ENCODE measurements around the gene CALML5. TPM values are rescaled to one million over a fixed set of nuclear protein-coding genes. Genes with fewer than 3 reads are reported as not detected.

CALML5 gene
- total RNA-seq, 3 donors from 2014 or later: 31.0 to 31.1 TPM; not detected in 1

GRCh38 chr10:5523796-5524574, 24.6 kb upstream of the CALML5 start:
- peak in 1 of 2 donors; percentile 37 for DNase-seq (ENCODE audit: low spot score in 2 of 2)
- Histone ChIP-seq H3K4me3 (no peak overlapping the region), H3K4me1 (no peaks in the 10 kb centered on the region), H3K27ac (no peak overlapping the region), H3K36me3 (no peaks in the 10 kb centered on the region), H3K27me3 (no peaks in the 10 kb centered on the region), H3K9me3 (no peaks in the 10 kb centered on the region)
- intact Hi-C loops (cut with DNase I; ENCODE audit: low total_unique reads): no loop called here
- TF ChIP-seq CTCF (IDR thresholded peaks at IDR 0.05) (no peak), POLR2AphosphoS5 (IDR thresholded peaks at IDR 0.05) (no peak), POLR2A (IDR thresholded peaks at IDR 0.05) (no peak)

GRCh38 chr10:5522913-5523560, 23.7 kb upstream of the CALML5 start:
- Histone ChIP-seq H3K4me3 (no peak overlapping the region), H3K27me3 (no peaks in the 10 kb centered on the region), H3K9me3 (no peaks in the 10 kb centered on the region), H3K36me3 (no peaks in the 10 kb centered on the region), H3K27ac (no peak overlapping the region), H3K4me1 (no peaks in the 10 kb centered on the region)
- peak in 1 of 2 donors; percentile 33 for DNase-seq (ENCODE audit: low spot score in 2 of 2)
- intact Hi-C loops (cut with DNase I; ENCODE audit: low total_unique reads): no loop called here
- TF ChIP-seq POLR2AphosphoS5 (IDR thresholded peaks at IDR 0.05): no peak

- DNase-seq (ENCODE audit: low spot score in 2 of 2): no peak
- no peaks in the 10 kb centered on the region for H3K27me3 ChIP-seq
- TF ChIP-seq POLR2AphosphoS5 (IDR thresholded peaks at IDR 0.05) (no peak), POLR2A (IDR thresholded peaks at IDR 0.05) (no peak), CTCF (IDR thresholded peaks at IDR 0.05) (no peak)
- no peak overlapping the region for H3K27ac ChIP-seq
- H3K4me3 ChIP-seq: no peak overlapping the region
- no peaks in the 10 kb centered on the region for H3K4me1 ChIP-seq
- no peaks in the 10 kb centered on the region for H3K9me3 ChIP-seq
- H3K36me3 ChIP-seq: no peaks in the 10 kb centered on the region
- intact Hi-C loops (cut with DNase I; ENCODE audit: low total_unique reads): loop anchor here (5.0 kb wide), 1 partner anchor 1877 kb away; no protein-coding TSS in a partner anchor
These were observed 19.7 kb upstream of the CALML5 start for GRCh38 chr10:5519054-5519453.

GRCh38 chr10:5518143-5518542, 18.8 kb upstream of the CALML5 start:
- Histone ChIP-seq H3K4me3 (no peak overlapping the region), H3K27ac (no peak overlapping the region), H3K9me3 (no peaks in the 10 kb centered on the region), H3K4me1 (peaks cover 0 to 3% of the 10 kb centered on the region in 2 donors), H3K27me3 (no peaks in the 10 kb centered on the region), H3K36me3 (no peaks in the 10 kb centered on the region)
- peak in 1 of 2 donors; percentile 20 for DNase-seq (ENCODE audit: low spot score in 2 of 2)
- intact Hi-C loops (cut with DNase I; ENCODE audit: low total_unique reads): loop anchor here (5.0 kb wide), 1 partner anchor 1876 kb away; no protein-coding TSS in a partner anchor
- TF ChIP-seq CTCF (IDR thresholded peaks at IDR 0.05) (no peak), POLR2A (IDR thresholded peaks at IDR 0.05) (no peak), POLR2AphosphoS5 (IDR thresholded peaks at IDR 0.05) (no peak)

GRCh38 chr10:5517546-5517945, 18.2 kb upstream of the CALML5 start:
- H3K4me3 ChIP-seq: no peak overlapping the region
- peaks cover 0 to 5% of the 10 kb centered on the region in 2 donors for H3K4me1 ChIP-seq
- no peaks in the 10 kb centered on the region for H3K9me3 ChIP-seq
- no peak overlapping the region for H3K27ac ChIP-seq
- no peaks in the 10 kb centered on the region for H3K27me3 ChIP-seq
- no peak for TF ChIP-seq CTCF (IDR thresholded peaks at IDR 0.05)
- no peak for TF ChIP-seq POLR2AphosphoS5 (IDR thresholded peaks at IDR 0.05)
- intact Hi-C loops (cut with DNase I; ENCODE audit: low total_unique reads): loop anchor here (5.0 kb wide), 1 partner anchor 1875 kb away; no protein-coding TSS in a partner anchor
- H3K36me3 ChIP-seq: no peaks in the 10 kb centered on the region
- DNase-seq (ENCODE audit: low spot score in 2 of 2): no peak

Data from breast epithelium (tissue), 4 donors.